Astrocyte (in vitro differentiated cells and primary cell): ENCODE data around the gene SERPINB6. TPM values are rescaled to one million over a fixed set of nuclear protein-coding genes. Genes with fewer than 3 reads are reported as not detected.

Experiments
- DNase-seq: peaks from one replicate; pipeline ENCODE4 v3.0.0-alpha.2; 2010; ENCODE audit warnings: low read depth
- FAIRE-seq: peaks from 2 replicates; lab custom pipeline; 2011; peaks lifted over from hg19 to GRCh38; lab: Jason Lieb, UNC
- H2AFZ ChIP-seq: 2 replicates; pipeline ENCODE4 v1.6.0; 2012; ENCODE audit warnings: low read depth, low read length, inconsistent platforms
- H3K27ac ChIP-seq: 2 replicates; pipeline ENCODE4 v1.5.1; 2011; ENCODE audit warnings: low read depth, low read length, inconsistent platforms
- H3K27me3 ChIP-seq: 2 replicates; pipeline ENCODE4 v1.6.0; 2011; ENCODE audit warnings: low read length, inconsistent platforms; ENCODE audit not compliant: insufficient read depth
- H3K36me3 ChIP-seq: 2 replicates; pipeline ENCODE4 v1.5.1; 2011; ENCODE audit warnings: low read length, inconsistent platforms; ENCODE audit not compliant: insufficient read depth
- H3K4me1 ChIP-seq: 2 replicates; pipeline ENCODE4 v1.5.1; 2011; ENCODE audit warnings: low read length, inconsistent platforms; ENCODE audit not compliant: insufficient read depth
- H3K4me2 ChIP-seq: 2 replicates; pipeline ENCODE4 v1.6.0; 2012; ENCODE audit warnings: low read length, inconsistent platforms
- H3K4me3 ChIP-seq: 2 replicates; pipeline ENCODE4 v1.5.1; 2011; ENCODE audit warnings: low read depth, mild to moderate bottlenecking, low read length, inconsistent platforms; ENCODE audit not compliant: insufficient read depth
- H3K79me2 ChIP-seq: 2 replicates; pipeline ENCODE4 v1.6.0; 2012; ENCODE audit warnings: mild to moderate bottlenecking, low read length, inconsistent platforms; ENCODE audit not compliant: insufficient read depth
- H3K9ac ChIP-seq: 2 replicates; pipeline ENCODE4 v1.6.0; 2012; ENCODE audit warnings: mild to moderate bottlenecking, low read length, inconsistent platforms
- H3K9me3 ChIP-seq: 2 replicates; pipeline ENCODE4 v1.5.1; 2012; ENCODE audit warnings: low read depth, mild to moderate bottlenecking, low read length, inconsistent platforms; ENCODE audit not compliant: insufficient read depth
- H4K20me1 ChIP-seq: 2 replicates; pipeline ENCODE4 v1.6.0; 2012; ENCODE audit warnings: low read length, inconsistent platforms; ENCODE audit not compliant: insufficient read depth
- H3K27ac Mint-ChIP-seq: one replicate; pipeline ENCODE4 v1.8.0; 2021; ENCODE audit warnings: mild to moderate bottlenecking, mixed read lengths; ENCODE audit not compliant: unreplicated experiment
- H3K27me3 Mint-ChIP-seq: one replicate; pipeline ENCODE4 v1.8.0; 2021; ENCODE audit warnings: low read depth, mixed read lengths; ENCODE audit not compliant: unreplicated experiment
- H3K36me3 Mint-ChIP-seq: one replicate; pipeline ENCODE4 v1.8.0; 2021; ENCODE audit warnings: low read depth, mixed read lengths; ENCODE audit not compliant: unreplicated experiment
- H3K4me1 Mint-ChIP-seq: one replicate; pipeline ENCODE4 v1.8.0; 2021; ENCODE audit warnings: low read depth, mixed read lengths; ENCODE audit not compliant: unreplicated experiment
- H3K4me3 Mint-ChIP-seq: one replicate; pipeline ENCODE4 v1.8.0; 2021; ENCODE audit warnings: mild to moderate bottlenecking, moderate library complexity, mixed read lengths; ENCODE audit not compliant: unreplicated experiment
- H3K9me3 Mint-ChIP-seq: one replicate; pipeline ENCODE4 v1.8.0; 2021; ENCODE audit warnings: mild to moderate bottlenecking, mixed read lengths; ENCODE audit not compliant: unreplicated experiment
- EZH2 ChIP-seq: IDR thresholded peaks from 2 replicates; pipeline ENCODE4 v1.6.1; 2012; ENCODE audit warnings: mild to moderate bottlenecking, low read length, inconsistent platforms; ENCODE audit not compliant: insufficient read depth
- total RNA-seq: library from RNA; stranded (reverse); gene quantifications from 2 replicates; pipeline ENCODE4 v1.2.1, GENCODE V29; 2021
- TF ChIP-seq, protein P1 (sequence below): IDR thresholded peaks from 2 replicates; pipeline ENCODE4 v1.5.1; 2011; ENCODE audit warnings: low read depth, mild to moderate bottlenecking, inconsistent platforms, low read length, moderate library complexity; ENCODE audit not compliant: insufficient read depth

SERPINB6 gene
- total RNA-seq, 1 donor from 2014 or later: 68.4 TPM

DNA sequence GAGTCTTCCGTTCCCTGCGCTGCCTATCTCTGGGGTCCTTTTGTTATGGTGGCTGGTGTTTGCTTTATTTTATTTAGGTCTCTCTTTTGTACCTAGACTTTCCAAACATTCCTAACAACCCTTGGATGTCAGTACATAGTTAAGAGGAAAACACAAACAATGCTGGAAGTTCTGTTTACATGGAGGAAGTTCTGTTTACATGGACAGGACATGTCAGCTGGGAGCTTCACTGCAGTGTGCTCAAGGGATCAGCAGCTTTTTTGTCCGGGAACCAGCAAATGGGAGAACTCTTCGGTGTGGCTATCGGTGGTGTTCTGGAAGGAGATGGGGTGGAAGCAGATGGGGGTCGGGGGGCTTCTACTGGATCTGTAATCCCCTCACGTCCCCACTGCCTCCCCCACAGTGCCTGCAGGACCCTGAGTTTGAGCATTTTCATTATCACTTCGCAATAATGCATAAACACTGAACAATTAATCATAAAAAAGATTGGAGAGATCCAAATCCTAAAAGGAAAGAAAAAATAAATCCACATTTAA lies 2.7 kb downstream of the SERPINB6 start:
- Mint-ChIP-seq H3K4me3 (no peak overlapping the region), H3K27me3 (no peaks in the 10 kb centered on the region), H3K9me3 (no peaks in the 10 kb centered on the region), H3K27ac (no peak overlapping the region), H3K4me1 (peaks cover 4% of the 10 kb centered on the region), H3K36me3 (peaks cover 2% of the 10 kb centered on the region)
- no peak overlapping the region for H3K4me3 ChIP-seq
- no peaks in the 10 kb centered on the region for H4K20me1 ChIP-seq
- no peak overlapping the region for H2AFZ ChIP-seq
- DNase-seq: no peak
- no peaks in the 10 kb centered on the region for H3K36me3 ChIP-seq
- no peak for FAIRE-seq
- no peaks in the 10 kb centered on the region for H3K27me3 ChIP-seq
- H3K27ac ChIP-seq: no peak overlapping the region
- TF ChIP-seq, protein P1, sequence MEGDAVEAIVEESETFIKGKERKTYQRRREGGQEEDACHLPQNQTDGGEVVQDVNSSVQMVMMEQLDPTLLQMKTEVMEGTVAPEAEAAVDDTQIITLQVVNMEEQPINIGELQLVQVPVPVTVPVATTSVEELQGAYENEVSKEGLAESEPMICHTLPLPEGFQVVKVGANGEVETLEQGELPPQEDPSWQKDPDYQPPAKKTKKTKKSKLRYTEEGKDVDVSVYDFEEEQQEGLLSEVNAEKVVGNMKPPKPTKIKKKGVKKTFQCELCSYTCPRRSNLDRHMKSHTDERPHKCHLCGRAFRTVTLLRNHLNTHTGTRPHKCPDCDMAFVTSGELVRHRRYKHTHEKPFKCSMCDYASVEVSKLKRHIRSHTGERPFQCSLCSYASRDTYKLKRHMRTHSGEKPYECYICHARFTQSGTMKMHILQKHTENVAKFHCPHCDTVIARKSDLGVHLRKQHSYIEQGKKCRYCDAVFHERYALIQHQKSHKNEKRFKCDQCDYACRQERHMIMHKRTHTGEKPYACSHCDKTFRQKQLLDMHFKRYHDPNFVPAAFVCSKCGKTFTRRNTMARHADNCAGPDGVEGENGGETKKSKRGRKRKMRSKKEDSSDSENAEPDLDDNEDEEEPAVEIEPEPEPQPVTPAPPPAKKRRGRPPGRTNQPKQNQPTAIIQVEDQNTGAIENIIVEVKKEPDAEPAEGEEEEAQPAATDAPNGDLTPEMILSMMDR: no peak
- no peak for TF ChIP-seq EZH2
- H3K4me1 ChIP-seq: peaks cover 18% of the 10 kb centered on the region
- H3K9me3 ChIP-seq: no peaks in the 10 kb centered on the region
- no peak overlapping the region for H3K4me2 ChIP-seq
- H3K79me2 ChIP-seq: peaks cover 46% of the 10 kb centered on the region
- H3K9ac ChIP-seq: no peak overlapping the region

DNA sequence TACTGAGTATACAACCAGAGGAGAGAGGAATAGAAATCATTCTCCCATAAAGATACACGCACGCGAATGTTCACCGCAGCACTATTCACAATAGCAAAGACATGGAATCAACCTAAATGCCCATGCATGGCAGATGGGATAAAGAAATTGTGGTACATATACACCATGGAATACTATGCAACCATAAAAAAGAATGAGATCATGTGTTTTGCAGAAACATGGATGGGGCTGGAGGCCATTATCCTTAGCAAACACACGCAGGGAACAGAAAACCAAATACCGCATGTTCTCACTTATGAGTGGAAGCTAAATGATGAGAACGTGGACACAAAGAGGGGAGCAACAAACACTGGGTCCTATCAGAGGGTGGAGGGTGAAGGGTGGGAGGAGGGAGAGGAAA lies 3.4 kb downstream of the SERPINB6 start:
- Histone ChIP-seq H3K9me3 (no peaks in the 10 kb centered on the region), H4K20me1 (no peaks in the 10 kb centered on the region), H3K27ac (no peak overlapping the region), H3K27me3 (no peaks in the 10 kb centered on the region), H3K4me3 (no peak overlapping the region), H3K9ac (no peak overlapping the region), H2AFZ (no peak overlapping the region), H3K4me2 (no peak overlapping the region), H3K79me2 (peaks cover 53% of the 10 kb centered on the region), H3K4me1 (peaks cover 18% of the 10 kb centered on the region), H3K36me3 (no peaks in the 10 kb centered on the region)
- DNase-seq: no peak
- no peaks in the 10 kb centered on the region for H3K27me3 Mint-ChIP-seq
- peaks cover 4% of the 10 kb centered on the region for H3K4me1 Mint-ChIP-seq
- FAIRE-seq: no peak
- TF ChIP-seq, protein P1: no peak
- no peak for TF ChIP-seq EZH2
- peaks cover 2% of the 10 kb centered on the region for H3K36me3 Mint-ChIP-seq
- H3K9me3 Mint-ChIP-seq: no peaks in the 10 kb centered on the region
- no peak overlapping the region for H3K4me3 Mint-ChIP-seq
- H3K27ac Mint-ChIP-seq: no peak overlapping the region

DNA sequence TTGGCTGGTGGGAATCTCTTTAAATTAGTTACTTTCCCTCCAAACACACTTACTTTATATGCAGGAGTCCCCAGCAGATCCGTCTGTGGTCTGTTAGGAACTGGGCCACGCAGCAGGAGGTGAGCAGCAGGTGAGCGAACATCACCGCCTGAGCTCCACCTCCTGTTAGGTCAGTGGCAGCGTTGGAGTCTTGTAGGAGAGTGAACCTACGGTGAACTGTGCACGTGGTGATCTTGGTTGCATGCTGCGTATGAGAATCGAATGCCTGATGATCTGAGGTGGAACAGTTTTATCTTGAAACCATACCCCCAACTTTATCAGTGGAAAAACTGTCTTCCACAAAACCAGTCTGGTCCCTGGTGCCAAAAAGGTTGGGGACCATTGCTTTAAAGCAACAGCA lies 5.0 kb downstream of the SERPINB6 start:
- no peak overlapping the region for H3K4me3 ChIP-seq
- peaks cover 66% of the 10 kb centered on the region for H3K79me2 ChIP-seq
- H3K4me1 ChIP-seq: peaks cover 10% of the 10 kb centered on the region
- no peaks in the 10 kb centered on the region for H3K27me3 ChIP-seq
- H3K36me3 ChIP-seq: no peaks in the 10 kb centered on the region
- no peak overlapping the region for H3K4me2 ChIP-seq
- FAIRE-seq (no peak), DNase-seq (no peak)
- H3K27me3 Mint-ChIP-seq: no peaks in the 10 kb centered on the region
- H3K9me3 ChIP-seq: no peaks in the 10 kb centered on the region
- H4K20me1 ChIP-seq: no peaks in the 10 kb centered on the region
- H3K36me3 Mint-ChIP-seq: peaks cover 2% of the 10 kb centered on the region
- no peak overlapping the region for H3K9ac ChIP-seq
- H3K4me1 Mint-ChIP-seq: peaks cover 2% of the 10 kb centered on the region
- no peaks in the 10 kb centered on the region for H3K9me3 Mint-ChIP-seq
- H3K27ac Mint-ChIP-seq: no peak overlapping the region
- H2AFZ ChIP-seq: no peak overlapping the region
- TF ChIP-seq EZH2: no peak
- TF ChIP-seq, protein P1: no peak
- H3K27ac ChIP-seq: no peak overlapping the region
- no peak overlapping the region for H3K4me3 Mint-ChIP-seq
